ENCODE measurements around the gene SPOPL.
"Not testable (repeated sequence)": the region's sequence is repeated elsewhere in the genome, so short reads cannot be mapped to it uniquely, and the experiment has no call there.

Gene SPOPL

DNA sequence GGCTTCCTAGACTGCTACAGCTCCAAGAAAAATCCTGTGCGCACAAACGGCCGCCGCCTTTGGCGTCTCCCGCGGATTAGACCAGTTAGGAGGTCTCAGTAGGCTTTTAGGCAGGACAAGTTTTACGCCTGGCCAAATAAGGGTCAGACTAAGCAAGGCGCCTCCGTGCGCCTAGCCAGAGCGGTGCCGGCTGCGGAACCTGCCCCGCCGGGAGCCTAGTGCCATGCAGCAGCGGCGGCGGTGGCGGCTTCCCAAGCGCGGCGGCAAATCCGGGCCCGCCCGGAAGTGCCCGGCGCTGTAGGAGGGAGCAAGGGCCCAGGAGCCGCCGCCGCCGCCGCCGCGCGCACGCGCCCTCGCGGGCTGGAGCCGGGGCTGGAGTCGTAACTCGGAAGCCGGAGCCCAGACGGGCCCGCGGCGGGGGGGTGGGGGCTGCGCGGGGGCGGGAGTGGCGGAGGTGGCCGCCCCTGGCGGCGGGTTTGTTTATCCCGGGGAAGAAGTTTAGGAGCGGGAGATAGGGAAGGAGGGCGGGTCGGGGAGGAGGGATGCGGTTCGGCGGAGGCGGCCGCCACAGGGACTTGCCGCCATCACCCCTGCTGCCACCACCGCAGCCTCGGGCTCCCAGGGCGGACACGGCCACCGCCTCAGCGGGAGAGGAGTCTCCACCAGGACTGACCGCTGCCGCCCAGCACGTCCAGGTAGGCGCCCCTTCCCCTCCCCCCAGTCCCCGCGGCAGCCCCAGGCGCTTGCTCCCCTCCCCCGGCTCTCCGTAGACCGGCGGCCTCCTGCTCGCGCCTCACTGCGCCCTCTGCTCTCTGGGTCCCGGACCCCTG lies at the start of gene SPOPL:
SPOPL (plus strand) TSS at position 346 of the 830 bp plus-strand sequence. CDS start 48,447 bp downstream, outside the sequence.
- DNase-seq: peak; percentile 80

DNA sequence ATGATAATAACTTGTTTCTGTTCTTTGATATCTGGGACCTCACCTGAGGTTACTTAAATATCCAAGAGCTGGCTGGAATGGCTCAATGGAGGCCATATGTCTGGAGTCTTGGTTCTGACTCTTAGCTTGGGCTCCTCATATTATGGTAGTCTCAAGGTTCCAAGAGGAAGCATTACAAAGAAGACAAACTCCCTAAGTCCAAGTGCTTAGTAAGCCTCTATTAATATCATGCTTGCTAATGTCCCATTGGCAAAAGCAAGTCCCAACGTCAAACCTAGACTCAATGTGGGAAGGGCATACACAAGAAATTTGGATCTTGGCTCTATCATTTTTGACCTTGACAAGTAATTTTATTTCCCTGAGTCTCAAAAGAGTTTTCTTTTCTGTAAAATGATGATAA lies 49.2 kb upstream of the SPOPL start:
- DNase-seq: no peak

DNA sequence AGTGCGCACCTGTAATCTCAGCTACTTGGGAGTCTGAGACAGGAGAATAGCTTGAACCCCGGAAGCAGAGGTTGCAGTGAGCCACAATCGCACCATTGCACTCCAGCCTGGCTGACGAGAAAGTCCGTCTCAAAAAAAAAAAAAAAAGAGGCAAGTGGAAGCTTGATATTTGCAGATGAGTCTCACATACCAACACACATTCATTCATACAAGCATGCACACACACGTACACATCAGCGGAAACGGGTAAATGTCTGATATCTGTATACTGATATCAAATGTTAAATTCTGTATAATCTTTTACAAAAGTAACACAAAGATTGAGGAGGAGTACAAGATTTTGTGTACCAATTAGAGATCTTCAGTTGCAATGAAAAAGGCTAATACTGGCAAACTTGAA lies 47.8 kb upstream of the SPOPL start:
- no peak for DNase-seq

DNA sequence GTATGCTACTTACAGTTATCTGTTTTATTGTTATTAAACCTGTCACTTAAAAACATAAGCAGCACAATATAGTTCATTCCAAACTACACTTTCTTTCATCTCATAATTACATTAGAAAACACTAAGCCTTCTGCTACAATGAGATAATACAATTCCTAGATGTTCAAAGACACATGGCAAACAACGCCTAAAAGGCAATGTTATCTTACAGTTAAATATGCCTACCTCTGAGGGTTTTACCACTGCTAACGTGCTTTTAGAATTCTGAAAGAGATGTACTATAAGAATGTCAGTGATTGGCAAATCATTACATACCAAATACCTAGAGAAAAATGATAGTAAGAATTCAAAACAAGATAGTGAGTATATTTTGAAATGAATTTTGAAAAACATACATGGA lies 46.8 kb upstream of the SPOPL start:
- no peak for DNase-seq

DNA sequence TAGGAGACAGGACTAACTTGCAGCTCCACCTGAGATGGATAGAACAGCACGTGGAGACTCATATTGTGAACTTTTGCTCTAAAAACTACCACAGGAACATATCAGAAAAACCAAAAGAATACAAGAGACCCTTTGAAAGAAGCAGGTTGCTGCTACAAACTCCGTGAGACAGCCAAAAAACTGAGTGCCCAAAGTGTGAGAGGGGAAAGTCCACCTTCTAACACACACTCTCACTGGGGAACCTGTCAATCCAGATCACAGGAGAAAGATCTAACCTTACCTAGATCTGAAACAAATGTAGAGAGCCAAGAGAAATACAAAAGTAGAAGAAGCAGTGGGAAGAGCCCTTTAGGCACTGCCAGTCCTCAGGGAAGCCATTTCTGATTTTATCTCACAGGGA lies 46.3 kb upstream of the SPOPL start:
- no peak for DNase-seq

DNA sequence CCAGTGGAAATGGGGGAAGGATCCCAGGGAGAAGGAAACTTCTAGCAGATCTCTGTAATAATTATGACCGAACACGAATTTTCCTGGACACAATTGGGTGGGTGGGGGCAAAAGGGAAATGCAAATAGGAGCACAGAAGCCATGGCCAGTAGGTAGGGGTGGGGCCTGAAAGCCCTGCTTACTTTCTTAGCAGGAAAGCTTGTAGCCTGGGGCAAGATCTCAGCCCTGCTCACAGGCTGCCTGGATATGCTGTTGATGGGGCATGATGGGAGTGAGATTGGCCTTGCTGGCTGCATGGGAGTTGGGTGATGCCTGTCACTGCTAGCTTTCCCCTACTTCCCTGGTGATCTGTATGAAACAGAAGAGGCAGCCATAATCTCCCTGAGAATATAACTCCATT lies 45.9 kb upstream of the SPOPL start:
- no peak for DNase-seq

DNA sequence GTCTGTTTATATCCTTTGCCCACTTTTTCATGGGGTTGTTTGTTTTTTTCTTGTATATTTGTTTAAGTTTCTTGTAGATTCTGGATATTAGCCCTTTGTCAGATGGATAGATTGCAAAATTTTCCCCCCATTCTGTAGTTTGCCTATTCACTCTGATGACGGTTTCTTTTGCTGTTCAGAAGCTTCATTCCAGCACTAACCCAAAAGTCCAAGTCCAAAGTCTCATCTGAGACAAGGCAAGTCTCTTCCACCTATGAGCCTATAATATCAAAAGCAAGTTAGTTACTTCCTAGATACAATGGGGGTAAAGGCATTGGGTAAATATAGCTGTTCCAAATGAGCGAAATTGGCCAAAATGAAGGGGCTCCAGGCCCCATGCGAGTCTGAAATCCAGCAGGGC lies 38.9 kb upstream of the SPOPL start:
- DNase-seq: not testable (repeated sequence)

DNA sequence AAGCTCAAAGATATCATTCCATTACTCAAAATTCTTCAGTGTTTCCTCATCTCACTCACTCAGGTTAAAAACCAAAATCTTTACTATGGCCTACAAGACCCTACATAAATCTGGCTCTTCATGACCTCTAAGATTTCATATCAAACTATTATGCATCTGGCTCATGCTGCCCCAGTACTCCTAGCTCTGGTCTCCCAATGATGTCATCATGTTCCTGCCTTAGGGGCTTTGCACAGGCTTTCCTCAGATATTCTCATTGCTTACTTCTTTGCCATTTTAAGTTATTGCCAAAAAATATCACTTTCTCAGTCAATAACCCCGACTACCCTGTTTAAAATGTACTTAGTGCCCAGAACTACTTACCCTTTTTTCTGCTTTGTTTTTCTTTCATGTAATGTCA lies 33.0 kb upstream of the SPOPL start:
- no peak for DNase-seq

DNA sequence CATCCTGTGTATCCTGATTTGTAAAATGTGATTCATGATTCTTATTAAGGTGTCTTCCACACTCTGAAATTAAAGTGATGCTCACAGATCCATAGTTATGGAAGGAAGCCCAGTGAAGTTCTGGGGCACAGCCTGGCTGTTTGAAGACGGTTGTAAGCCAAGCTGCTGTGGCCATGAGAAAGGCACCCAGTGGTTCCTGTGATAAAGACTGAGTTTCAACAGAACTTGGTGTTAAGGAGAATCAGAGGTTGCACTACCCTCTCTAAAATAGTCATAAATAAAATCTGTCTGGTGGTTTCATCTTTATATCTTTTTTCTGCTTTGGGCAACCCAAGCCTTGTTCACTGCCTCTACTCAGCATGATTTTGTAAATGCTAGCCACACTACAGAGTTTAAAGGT lies 32.2 kb upstream of the SPOPL start:
- DNase-seq: no peak

DNA sequence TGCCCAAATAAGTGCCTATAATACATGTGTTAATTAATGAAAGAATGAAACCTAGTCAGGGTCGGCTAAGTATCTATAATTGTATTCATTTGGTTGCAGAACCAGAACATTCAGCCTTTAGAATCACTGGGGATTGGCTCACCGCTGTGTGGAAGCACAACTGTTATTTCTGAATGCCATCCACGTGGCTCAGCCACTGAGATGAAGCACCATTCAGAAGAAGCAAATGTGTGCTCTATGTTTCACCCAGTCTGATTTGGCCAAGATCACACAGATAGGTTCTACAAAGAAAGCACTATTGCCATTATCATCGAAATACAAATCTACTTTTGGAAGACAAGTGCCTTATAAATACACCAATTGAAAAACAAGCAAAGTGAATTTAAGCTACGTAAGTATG lies 30.6 kb upstream of the SPOPL start:
- DNase-seq: no peak

DNA sequence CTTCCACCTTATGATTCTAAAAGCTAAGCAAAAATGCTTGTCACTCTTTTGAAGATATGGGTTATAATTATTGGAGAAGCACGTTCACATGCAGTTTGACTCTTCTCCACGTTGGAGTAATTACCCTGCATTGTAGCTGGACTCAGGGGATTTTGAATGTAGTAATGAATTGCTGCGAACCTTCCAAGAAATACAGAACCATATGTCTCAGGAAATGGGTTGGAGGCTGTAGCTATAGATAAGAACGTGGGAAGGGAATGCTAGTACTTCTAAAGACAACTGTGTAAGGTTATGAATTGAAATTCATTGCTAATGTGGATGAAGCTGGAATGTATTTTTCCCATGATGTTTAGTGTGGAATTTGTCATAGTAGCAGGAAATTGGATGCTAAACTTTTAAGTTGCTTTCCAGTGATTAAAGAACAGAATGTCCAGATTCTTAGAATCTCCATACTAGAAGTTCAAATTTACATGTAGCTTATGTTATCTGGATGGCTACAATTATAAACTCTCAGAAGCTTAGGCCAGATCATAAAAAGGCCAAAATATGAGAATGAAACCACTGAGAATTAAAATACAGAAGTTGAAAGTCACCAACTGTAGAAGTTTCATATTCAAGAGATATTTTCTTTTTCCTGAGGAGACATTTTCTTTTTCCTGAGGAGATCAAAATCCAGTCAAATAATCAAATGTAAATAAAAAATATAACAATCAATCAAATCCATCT lies 27.3 kb upstream of the SPOPL start:
- no peak for DNase-seq

DNA sequence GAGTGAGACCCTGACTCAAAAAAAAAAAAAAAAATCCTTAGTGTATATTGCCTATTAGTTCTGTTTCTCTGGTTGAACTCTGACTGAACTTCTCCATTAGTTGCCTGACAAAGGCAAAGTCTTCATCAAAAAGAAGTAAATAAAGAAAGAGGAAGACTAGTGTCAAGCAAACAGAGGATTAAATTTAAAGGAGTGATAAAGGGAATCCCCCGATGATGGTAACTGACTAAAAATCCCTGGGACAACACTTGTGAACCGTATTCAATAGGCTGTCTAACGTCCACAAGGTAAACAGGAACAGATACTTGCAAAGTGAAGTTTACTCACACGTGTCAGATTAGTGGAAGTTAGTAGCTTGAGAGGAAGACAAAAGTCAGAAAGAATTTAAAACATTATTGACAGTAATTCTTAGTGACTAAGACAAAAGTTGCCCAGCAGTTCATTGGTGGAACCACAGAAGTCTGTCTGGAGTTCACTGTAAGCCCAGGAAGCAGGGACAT lies 26.2 kb upstream of the SPOPL start:
- DNase-seq: no peak

DNA sequence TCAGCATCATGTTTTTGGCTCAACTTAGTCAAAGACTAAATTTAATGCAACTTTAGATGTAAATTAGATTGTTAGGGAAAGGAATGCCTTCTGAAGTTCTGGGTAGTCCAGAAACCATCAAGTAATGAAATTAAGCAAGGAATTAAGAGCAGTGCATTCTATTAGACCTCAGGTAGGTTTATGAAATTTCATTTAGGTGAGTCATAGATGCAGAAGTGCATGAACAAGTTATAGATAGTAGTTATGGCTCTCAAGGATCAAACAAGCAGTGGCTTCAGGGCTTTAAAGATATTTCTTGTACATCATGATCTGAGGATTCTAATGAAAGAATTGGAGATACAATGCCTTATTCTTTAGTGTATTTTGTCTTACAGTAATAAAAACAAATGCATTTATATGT lies 25.4 kb upstream of the SPOPL start:
- no peak for DNase-seq

DNA sequence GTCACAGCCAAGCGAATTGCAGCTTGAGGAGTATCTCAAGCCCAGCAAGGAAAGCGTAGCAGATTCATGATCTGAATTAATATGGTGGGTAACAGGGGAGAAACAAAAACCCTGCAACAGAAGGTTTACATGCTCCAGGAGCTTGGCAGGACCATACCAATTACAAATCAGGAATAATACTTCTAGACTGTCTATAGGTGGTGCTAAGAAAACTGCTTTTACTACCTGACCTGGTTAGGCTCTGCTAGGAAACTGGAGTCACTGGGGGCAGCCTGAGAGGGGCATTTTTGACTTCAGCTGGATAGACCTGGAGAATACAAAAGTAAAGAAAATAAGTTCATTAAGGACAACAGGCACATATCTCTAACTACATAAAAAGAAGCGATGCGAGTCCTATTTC lies 24.6 kb upstream of the SPOPL start:
- no peak for DNase-seq

DNA sequence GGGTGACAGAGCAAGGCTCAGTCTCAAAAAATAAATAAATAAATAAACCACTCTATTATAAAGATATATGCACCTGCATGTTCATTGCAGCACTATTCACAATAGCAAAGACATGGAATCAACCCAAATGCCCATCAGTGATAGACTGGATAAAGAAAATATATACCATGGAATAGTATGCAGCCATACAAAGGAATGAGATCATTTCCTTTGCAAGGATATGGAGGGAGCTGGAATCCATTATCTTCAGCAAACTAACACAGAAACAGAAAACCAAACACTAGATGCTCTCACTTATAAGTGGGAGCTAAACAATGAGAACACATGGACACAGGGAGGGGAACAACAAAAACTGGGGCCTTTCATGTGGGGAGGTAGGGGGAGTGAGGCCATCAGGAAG lies 18.8 kb upstream of the SPOPL start:
- not testable (repeated sequence) for DNase-seq

DNA sequence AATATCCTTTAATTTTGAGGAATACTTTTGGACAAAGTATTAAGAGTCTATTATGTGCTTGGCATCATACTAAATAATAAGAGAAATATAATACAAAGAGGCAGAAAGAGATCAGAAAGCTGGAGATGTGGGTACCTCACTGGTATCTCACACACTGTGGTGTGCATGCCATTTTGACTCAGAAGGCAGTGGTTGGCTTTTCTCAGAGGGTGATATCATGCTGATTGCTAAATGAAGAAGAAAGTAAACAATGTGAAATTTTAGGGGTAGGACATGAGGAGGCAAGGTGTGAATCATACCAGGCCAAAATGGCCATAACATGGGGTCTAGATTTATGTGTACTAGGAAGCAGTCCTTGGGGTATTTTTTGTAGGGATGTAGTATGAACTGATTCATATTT lies 16.6 kb upstream of the SPOPL start:
- DNase-seq: no peak

DNA sequence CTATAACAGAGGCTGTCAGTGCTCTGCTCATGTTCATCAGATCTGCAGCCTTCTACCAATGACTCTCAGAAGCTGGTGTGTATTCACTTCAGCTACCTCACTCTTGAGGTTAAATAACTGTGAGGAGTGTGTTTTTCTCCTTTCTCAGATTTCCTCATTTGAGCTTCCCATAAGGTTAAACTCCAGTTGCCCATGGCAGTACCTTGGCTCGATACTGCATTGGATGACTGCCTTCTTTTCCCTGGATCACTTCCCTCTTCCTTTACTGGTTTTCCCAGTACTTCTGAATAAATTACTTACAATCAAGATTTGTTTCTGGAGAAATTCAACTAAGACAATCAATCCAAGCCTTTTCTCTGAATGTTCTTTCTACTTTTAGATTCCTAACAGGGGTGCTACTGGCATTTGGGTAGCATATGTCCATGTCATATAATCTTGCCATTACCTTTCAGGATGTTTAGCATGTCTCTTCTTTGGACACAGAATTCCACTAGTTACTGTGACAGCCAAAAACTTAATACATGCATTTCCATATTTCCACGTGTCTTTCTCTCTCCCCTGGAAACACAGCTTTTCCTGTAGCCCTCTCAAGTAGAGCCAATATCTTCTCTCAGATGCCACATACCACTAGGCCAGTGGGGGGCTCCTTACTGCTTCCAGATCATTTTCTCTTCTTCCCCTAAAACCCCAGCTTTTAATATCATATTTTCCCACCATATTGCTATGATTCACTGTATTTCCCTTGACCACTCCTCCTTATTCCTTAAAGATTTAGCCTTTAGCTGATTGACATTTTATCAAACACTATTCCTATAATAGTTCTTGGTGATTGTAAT lies 15.0 kb upstream of the SPOPL start:
- DNase-seq: no peak

DNA sequence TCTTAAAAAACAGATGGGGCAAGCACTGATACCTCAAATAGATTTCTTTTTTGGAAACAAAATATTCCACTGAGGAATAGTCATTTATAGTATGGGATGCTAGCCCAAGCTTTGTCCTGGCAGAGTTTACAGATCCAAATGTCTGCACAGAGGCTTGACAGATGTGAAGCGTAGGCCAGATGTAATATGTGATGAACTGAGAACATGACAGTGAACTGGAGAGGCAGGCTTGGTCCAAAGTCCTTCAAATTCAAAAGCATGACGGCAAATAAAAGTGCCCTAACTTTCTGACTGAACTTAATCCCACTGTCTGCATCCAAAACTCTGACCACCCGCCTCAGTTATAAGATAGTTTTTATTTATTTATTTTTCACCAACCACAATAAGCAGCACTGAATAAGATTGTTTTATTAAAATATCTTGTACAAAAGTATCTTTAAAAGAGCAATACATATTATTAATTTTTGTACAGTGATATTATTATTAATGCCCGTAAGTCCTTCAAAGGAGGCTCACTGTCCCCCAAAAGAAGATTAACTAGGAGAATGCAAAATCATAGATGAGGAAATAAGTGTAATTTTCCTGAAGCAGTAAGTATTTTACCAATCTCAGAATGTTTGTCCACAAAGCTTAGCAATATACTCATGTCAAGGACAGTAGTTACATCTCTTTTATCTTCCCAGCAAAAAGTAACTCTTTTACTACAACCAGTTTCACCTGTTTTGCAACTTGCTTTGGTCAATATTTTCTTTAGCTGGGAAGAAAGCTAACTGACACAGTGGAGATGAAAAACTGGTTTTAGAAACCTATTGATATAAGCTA lies 10.7 kb upstream of the SPOPL start:
- no peak for DNase-seq

DNA sequence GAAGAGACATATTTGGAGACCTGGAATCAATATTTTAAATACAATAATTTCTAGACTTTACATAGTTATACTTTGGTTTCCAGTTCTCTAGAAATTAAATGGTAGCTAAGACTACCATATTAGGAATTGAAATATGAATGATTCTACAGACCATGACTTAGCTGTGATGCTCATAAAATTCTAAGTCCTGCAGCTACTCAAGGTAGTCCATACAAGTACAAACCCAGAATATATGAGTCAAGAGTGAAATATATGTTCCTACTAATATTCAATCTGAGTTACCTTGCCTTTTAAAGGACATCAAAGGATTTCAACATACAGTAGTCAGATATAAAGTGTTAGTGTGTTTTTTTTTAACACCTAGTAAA lies 10.1 kb upstream of the SPOPL start:
- no peak for DNase-seq

DNA sequence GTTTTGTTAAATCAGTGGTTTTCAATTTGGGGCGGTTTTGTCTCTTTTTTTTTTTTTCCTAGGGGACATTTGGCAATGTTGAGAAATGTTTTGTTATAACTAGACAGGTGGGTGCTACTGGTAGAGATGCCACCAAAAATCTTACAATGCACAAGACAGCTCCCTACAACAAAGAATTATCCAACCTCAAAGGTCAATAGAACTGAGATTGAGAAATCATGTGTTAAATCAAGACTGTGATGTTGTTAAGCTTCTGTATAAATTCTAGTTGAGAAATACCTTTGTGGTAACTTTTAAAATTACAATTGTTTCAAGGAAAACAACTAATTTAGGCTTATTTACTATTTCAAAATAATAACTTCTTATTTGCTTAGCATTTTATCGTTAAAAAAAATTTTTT lies 9.4 kb upstream of the SPOPL start:
- DNase-seq: no peak

DNA sequence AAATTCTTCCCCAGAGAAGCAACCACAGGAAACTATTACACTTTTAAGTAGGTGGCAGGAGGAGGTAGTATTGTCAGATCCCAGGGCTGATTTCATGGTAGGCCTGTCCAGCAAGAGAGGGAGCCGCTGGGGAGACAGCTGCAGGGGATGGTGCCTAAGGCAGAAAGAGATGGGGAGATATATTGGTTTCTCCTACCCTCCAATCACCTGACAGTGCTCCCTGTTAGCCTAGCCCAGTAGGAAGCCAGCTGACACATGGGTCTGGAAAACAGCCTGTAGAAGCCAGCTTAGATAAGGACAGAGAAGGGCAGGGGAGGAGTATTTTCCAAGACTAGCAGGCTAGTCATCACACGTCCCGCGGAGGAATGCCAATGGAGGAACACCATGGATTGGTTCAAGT lies 8.2 kb upstream of the SPOPL start:
- no peak for DNase-seq

DNA sequence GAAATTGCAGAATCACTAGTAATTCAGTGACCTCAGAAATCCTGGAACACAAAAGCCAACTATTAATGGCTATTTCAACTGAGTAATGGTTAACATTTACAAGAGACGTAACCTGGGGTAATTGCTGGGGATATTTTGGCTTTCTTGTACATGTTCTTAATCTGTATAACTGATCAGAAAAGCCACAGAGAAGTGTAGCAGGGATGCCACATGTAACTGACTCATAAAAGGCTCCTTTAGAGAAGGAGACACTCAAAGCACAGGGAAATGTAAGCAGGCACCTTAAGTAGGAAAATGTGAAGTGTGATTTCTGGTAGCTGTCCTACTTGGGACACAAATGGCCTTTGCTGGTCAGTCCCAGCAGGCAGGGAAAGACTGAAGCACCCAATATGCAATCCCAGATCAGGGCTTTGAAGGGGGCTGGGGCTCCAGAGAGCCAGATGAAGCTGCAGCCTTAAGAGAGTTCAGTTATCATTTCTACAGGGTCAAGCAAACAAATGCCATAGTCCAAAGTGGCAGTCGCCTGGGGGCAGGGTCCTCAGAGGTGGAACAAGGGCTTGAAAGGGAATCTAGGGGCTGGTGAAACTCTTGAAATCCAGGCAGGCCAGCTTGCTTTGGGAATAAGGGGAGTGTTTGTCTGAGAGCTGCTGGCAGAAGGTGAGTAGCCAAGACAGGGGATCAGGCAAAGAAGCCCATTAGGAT lies 7.2 kb upstream of the SPOPL start:
- DNase-seq: no peak
